Lung (tissue), 12 donors: ENCODE measurements around the gene PRKCZ. TPM values are rescaled to one million over a fixed set of nuclear protein-coding genes. Genes with fewer than 3 reads are reported as not detected.

Experiments used
- ATAC-seq: fragments of 200-7000 bp; cut with Tn5 transposase; one replicate; pipeline ENCODE4 v1.9.1; 2020; ENCODE audit warnings: moderate number of reproducible peaks; ENCODE audit not compliant: insufficient read depth, low FRiP score
- DNase-seq, 3 donors: peaks; one replicate each; pipeline ENCODE4 v3.0.0-alpha.2; 2013 to 2017
- H3K27ac ChIP-seq, 2 donors: one replicate each; pipeline ENCODE4 v1.5.1; 2013; ENCODE audit warnings: mild to moderate bottlenecking in 2 of 2, moderate library complexity in 2 of 2, control low read depth in 1 of 2, inconsistent platforms in 1 of 2, low read depth in 1 of 2, low read length in 1 of 2
- H3K27me3 ChIP-seq, 3 donors: one replicate each; pipeline ENCODE4 v1.5.1; 2013; ENCODE audit warnings: low read length in 2 of 3; ENCODE audit not compliant: control insufficient read depth in 3 of 3, insufficient read depth in 3 of 3
- H3K36me3 ChIP-seq, 4 donors: one replicate each; pipeline ENCODE4 v1.5.1; 2013; ENCODE audit warnings: low read length in 4 of 4, mild to moderate bottlenecking in 1 of 4, moderate library complexity in 1 of 4; ENCODE audit not compliant: control insufficient read depth in 4 of 4, insufficient read depth in 4 of 4
- H3K4me1 ChIP-seq, 5 donors: one replicate each; pipeline ENCODE4 v1.5.1; 2013; ENCODE audit warnings: low read length in 5 of 5, mild to moderate bottlenecking in 2 of 5, moderate library complexity in 1 of 5; ENCODE audit not compliant: control insufficient read depth in 5 of 5, insufficient read depth in 5 of 5
- H3K4me3 ChIP-seq: one replicate; pipeline ENCODE4 v1.5.1; 2013; ENCODE audit warnings: mild to moderate bottlenecking, control low read depth, moderate library complexity
- H3K9ac ChIP-seq, 2 donors: one replicate each; pipeline ENCODE4 v1.5.1; 2013; ENCODE audit warnings: low read length in 2 of 2, control low read depth in 1 of 2; ENCODE audit not compliant: insufficient read depth in 1 of 2
- H3K9me3 ChIP-seq, 4 donors: one replicate each; pipeline ENCODE4 v1.5.1; 2013; ENCODE audit warnings: low read length in 3 of 4, mild to moderate bottlenecking in 1 of 4, moderate library complexity in 1 of 4; ENCODE audit not compliant: control insufficient read depth in 4 of 4, insufficient read depth in 3 of 4
- CTCF ChIP-seq: IDR thresholded peaks from 2 replicates; pipeline ENCODE4 v1.5.1; 2012; ENCODE audit warnings: mild to moderate bottlenecking; ENCODE audit errors: control extremely low read depth, extremely low read depth
- WGBS, 2 donors: extraction: QIAGEN DNeasy Blood & Tissue Kit; methylation state at CpG; one replicate each; pipeline ENCODE4 v1.1.7; 2013; 5-methylcytosine and 5-hydroxymethylcytosine counted together
- polyA plus RNA-seq, 2 donors: library from polyadenylated mRNA; stranded (reverse); fragments of 200-250 nt; gene quantifications; one replicate each; pipeline ENCODE4 v1.2.1, GENCODE V29; 2013
- total RNA-seq, 2 donors: library from RNA; depleted of rRNA in 1 of 2; stranded (reverse); fragments of >200 nt in 1 of 2; gene quantifications; one replicate each; pipeline ENCODE4 v1.2.1, GENCODE V29; 2014 to 2021
- donor health status: control.
- donor health status: control.
- donor health status: Bipolar disorder and iron deficiency.
- donor health status: healthy.
- donor health status: DM: yes; HTN: yes; CAD: no.

Gene PRKCZ
- total and polyA plus RNA-seq, 4 donors = 55.2 to 149 (median 117) TPM

GRCh38 chr1:2036287-2036686 is 13.9 kb upstream of the PRKCZ start:
- WGBS, 2 donors = 79 to 86% methylated on average over 15 of the region's 15 CpGs
- Histone ChIP-seq H3K27ac (no peak overlapping the region), H3K4me3 (no peak overlapping the region), H3K9me3 (peaks cover 0 to 12% (median 0%) of the 10 kb centered on the region in 4 donors), H3K27me3 (no peaks in the 10 kb centered on the region), H3K4me1 (no peaks in the 10 kb centered on the region), H3K36me3 (no peaks in the 10 kb centered on the region), H3K9ac (no peak overlapping the region)
- DNase-seq (no peak), ATAC-seq (no peak)
- TF ChIP-seq CTCF = no peak

GRCh38 chr1:2037314-2037979 is 12.8 kb upstream of the PRKCZ start:
- H3K27ac ChIP-seq = no peak overlapping the region
- no peaks in the 10 kb centered on the region for H3K4me1 ChIP-seq
- no peaks in the 10 kb centered on the region for H3K36me3 ChIP-seq
- H3K27me3 ChIP-seq = no peaks in the 10 kb centered on the region
- ATAC-seq = no peak
- no peak for TF ChIP-seq CTCF
- no peak for DNase-seq
- H3K4me3 ChIP-seq = no peak overlapping the region
- H3K9ac ChIP-seq = no peak overlapping the region
- peaks cover 0 to 12% (median 0%) of the 10 kb centered on the region in 4 donors for H3K9me3 ChIP-seq
- 82 to 84% methylated on average over 18 of the region's 18 CpGs for WGBS, 2 donors

- WGBS, 2 donors = 91 to 95% methylated on average over 8 of the region's 8 CpGs
- Histone ChIP-seq H3K4me3 (no peak overlapping the region), H3K4me1 (no peaks in the 10 kb centered on the region), H3K9me3 (peaks cover 0 to 12% (median 0%) of the 10 kb centered on the region in 4 donors), H3K27ac (no peak overlapping the region), H3K36me3 (no peaks in the 10 kb centered on the region), H3K9ac (no peak overlapping the region), H3K27me3 (no peaks in the 10 kb centered on the region)
- DNase-seq (no peak), ATAC-seq (no peak)
- no peak for TF ChIP-seq CTCF
Observed at GRCh38 chr1:2038229-2038628, 12.0 kb upstream of the PRKCZ start.

GRCh38 chr1:2039251-2039650 is 11.0 kb upstream of the PRKCZ start:
- H3K4me1 ChIP-seq = no peaks in the 10 kb centered on the region
- ATAC-seq (no peak), DNase-seq (no peak)
- H3K36me3 ChIP-seq = no peaks in the 10 kb centered on the region
- no peaks in the 10 kb centered on the region for H3K27me3 ChIP-seq
- 87 to 88% methylated on average over 8 of the region's 8 CpGs for WGBS, 2 donors
- no peak overlapping the region for H3K4me3 ChIP-seq
- no peak overlapping the region for H3K27ac ChIP-seq
- TF ChIP-seq CTCF = no peak
- H3K9ac ChIP-seq = no peak overlapping the region
- H3K9me3 ChIP-seq = peaks cover 0 to 12% (median 0%) of the 10 kb centered on the region in 4 donors
